ENCODE data around the gene NPAS3.

The NPAS3 gene

GRCh38 chr14:33045760-33046159, 107.1 kb downstream of the NPAS3 start:
- Histone ChIP-seq H3K27me3 (ENCODE audit: insufficient read depth, poor library complexity, severe bottlenecking) (no peaks in the 10 kb centered on the region), H3K4me1 (ENCODE audit: insufficient read depth, poor library complexity, severe bottlenecking) (no peaks in the 10 kb centered on the region), H3K27ac (ENCODE audit: poor library complexity, severe bottlenecking) (no peak overlapping the region), H3K36me3 (ENCODE audit: low read depth) (no peaks in the 10 kb centered on the region), H3K9me3 (ENCODE audit: severe bottlenecking) (no peaks in the 10 kb centered on the region), H3K4me3 (ENCODE audit: severe bottlenecking) (no peak overlapping the region)
- ATAC-seq (ENCODE audit: low read depth) (no peak), DNase-seq (ENCODE audit: low spot score) (no peak)
- TF ChIP-seq CTCF (IDR thresholded peaks at IDR 0.05; ENCODE audit: poor library complexity, severe bottlenecking) = no peak

GRCh38 chr14:33052943-33053342, 114.3 kb downstream of the NPAS3 start:
- no peak for TF ChIP-seq CTCF (IDR thresholded peaks at IDR 0.05; ENCODE audit: poor library complexity, severe bottlenecking)
- Histone ChIP-seq H3K4me1 (ENCODE audit: insufficient read depth, poor library complexity, severe bottlenecking) (no peaks in the 10 kb centered on the region), H3K27ac (ENCODE audit: poor library complexity, severe bottlenecking) (no peak overlapping the region), H3K4me3 (ENCODE audit: severe bottlenecking) (no peak overlapping the region), H3K27me3 (ENCODE audit: insufficient read depth, poor library complexity, severe bottlenecking) (peaks cover 14% of the 10 kb centered on the region), H3K36me3 (ENCODE audit: low read depth) (no peaks in the 10 kb centered on the region), H3K9me3 (ENCODE audit: severe bottlenecking) (no peaks in the 10 kb centered on the region)
- ATAC-seq (ENCODE audit: low read depth) (no peak), DNase-seq (ENCODE audit: low spot score) (no peak)

GRCh38 chr14:33056213-33056612, 117.5 kb downstream of the NPAS3 start:
- no peaks in the 10 kb centered on the region for H3K4me1 ChIP-seq (ENCODE audit: insufficient read depth, poor library complexity, severe bottlenecking)
- no peak overlapping the region for H3K4me3 ChIP-seq (ENCODE audit: severe bottlenecking)
- H3K27ac ChIP-seq (ENCODE audit: poor library complexity, severe bottlenecking) = no peak overlapping the region
- no peak for DNase-seq (ENCODE audit: low spot score)
- ATAC-seq (ENCODE audit: low read depth) = no peak
- no peaks in the 10 kb centered on the region for H3K9me3 ChIP-seq (ENCODE audit: severe bottlenecking)
- TF ChIP-seq CTCF (IDR thresholded peaks at IDR 0.05; ENCODE audit: poor library complexity, severe bottlenecking) = no peak
- peaks cover 14% of the 10 kb centered on the region for H3K27me3 ChIP-seq (ENCODE audit: insufficient read depth, poor library complexity, severe bottlenecking)
- no peaks in the 10 kb centered on the region for H3K36me3 ChIP-seq (ENCODE audit: low read depth)

- no peak overlapping the region for H3K27ac ChIP-seq (ENCODE audit: poor library complexity, severe bottlenecking)
- no peaks in the 10 kb centered on the region for H3K4me1 ChIP-seq (ENCODE audit: insufficient read depth, poor library complexity, severe bottlenecking)
- no peaks in the 10 kb centered on the region for H3K9me3 ChIP-seq (ENCODE audit: severe bottlenecking)
- no peak for TF ChIP-seq CTCF (IDR thresholded peaks at IDR 0.05; ENCODE audit: poor library complexity, severe bottlenecking)
- DNase-seq (ENCODE audit: low spot score) (no peak), ATAC-seq (ENCODE audit: low read depth) (no peak)
- H3K36me3 ChIP-seq (ENCODE audit: low read depth) = no peaks in the 10 kb centered on the region
- peaks cover 14% of the 10 kb centered on the region for H3K27me3 ChIP-seq (ENCODE audit: insufficient read depth, poor library complexity, severe bottlenecking)
- no peak overlapping the region for H3K4me3 ChIP-seq (ENCODE audit: severe bottlenecking)
These were observed 118.9 kb downstream of the NPAS3 start for GRCh38 chr14:33057585-33057984.

- no peaks in the 10 kb centered on the region for H3K36me3 ChIP-seq (ENCODE audit: low read depth)
- H3K4me3 ChIP-seq (ENCODE audit: severe bottlenecking) = no peak overlapping the region
- no peaks in the 10 kb centered on the region for H3K4me1 ChIP-seq (ENCODE audit: insufficient read depth, poor library complexity, severe bottlenecking)
- no peak overlapping the region for H3K27ac ChIP-seq (ENCODE audit: poor library complexity, severe bottlenecking)
- ATAC-seq (ENCODE audit: low read depth) (peak; percentile 27; the same call in 1 of the 3 replicates), DNase-seq (ENCODE audit: low spot score) (no peak)
- H3K27me3 ChIP-seq (ENCODE audit: insufficient read depth, poor library complexity, severe bottlenecking) = peaks cover 4% of the 10 kb centered on the region
- H3K9me3 ChIP-seq (ENCODE audit: severe bottlenecking) = no peaks in the 10 kb centered on the region
- no peak for TF ChIP-seq CTCF (IDR thresholded peaks at IDR 0.05; ENCODE audit: poor library complexity, severe bottlenecking)
These were observed 123.1 kb downstream of the NPAS3 start for GRCh38 chr14:33061667-33062325.
